Measurements from ENCODE around the gene INO80D. TPM values are rescaled to one million over a fixed set of nuclear protein-coding genes. Genes with fewer than 3 reads are reported as not detected.
A peak's percentile ranks its signal among the peaks of the same experiment; 100 is the strongest.

The INO80D gene
- total and polyA plus RNA-seq, 2 of the 8 experiments (the other 6 are each of a cell fraction or from before 2014, with no cell fraction given) = 6.2 to 37.4 TPM

GRCh38 chr2:206082298-206082843 is 3.6 kb downstream of the INO80D start (continued):
- peak; percentile 47 for TF ChIP-seq CHD7 (IDR thresholded peaks at IDR 0.05; ENCODE audit: insufficient replicate concordance, low read length)
- no peak for TF ChIP-seq RFX5 (IDR thresholded peaks at IDR 0.05; ENCODE audit: borderline replicate concordance, low read depth, low read length)
- no peak for TF ChIP-seq KDM4A (IDR thresholded peaks at IDR 0.05; ENCODE audit: low read depth, low read length, severe bottlenecking)
- peak; percentile 39; the same call in 1 of the 2 replicates for TF ChIP-seq POLR2AphosphoS5 (IDR thresholded peaks at IDR 0.05; ENCODE audit: low read depth, low read length)
- no peak for TF ChIP-seq TAF7 (optimal IDR thresholded peaks at IDR 0.05; ENCODE audit: borderline replicate concordance, low read depth, low read length)
- TF ChIP-seq YY1 (IDR thresholded peaks at IDR 0.05; ENCODE audit: low read depth, low read length) = no peak
- TF ChIP-seq ATF3 (IDR thresholded peaks at IDR 0.05; ENCODE audit: insufficient read depth, low read depth, low read length) = no peak
- TF ChIP-seq JUN (IDR thresholded peaks at IDR 0.05; ENCODE audit: low read depth, low read length) = no peak

Measured in H1 (cell line).